ENCODE data around the gene ASPG. TPM values are rescaled to one million over a fixed set of nuclear protein-coding genes. Genes with fewer than 3 reads are reported as not detected.

Gene ASPG
- polyA plus RNA-seq, 1 donor (not counting 4 experiments of a cell fraction or from before 2014, with no cell fraction given), result 0.10 TPM

DNA sequence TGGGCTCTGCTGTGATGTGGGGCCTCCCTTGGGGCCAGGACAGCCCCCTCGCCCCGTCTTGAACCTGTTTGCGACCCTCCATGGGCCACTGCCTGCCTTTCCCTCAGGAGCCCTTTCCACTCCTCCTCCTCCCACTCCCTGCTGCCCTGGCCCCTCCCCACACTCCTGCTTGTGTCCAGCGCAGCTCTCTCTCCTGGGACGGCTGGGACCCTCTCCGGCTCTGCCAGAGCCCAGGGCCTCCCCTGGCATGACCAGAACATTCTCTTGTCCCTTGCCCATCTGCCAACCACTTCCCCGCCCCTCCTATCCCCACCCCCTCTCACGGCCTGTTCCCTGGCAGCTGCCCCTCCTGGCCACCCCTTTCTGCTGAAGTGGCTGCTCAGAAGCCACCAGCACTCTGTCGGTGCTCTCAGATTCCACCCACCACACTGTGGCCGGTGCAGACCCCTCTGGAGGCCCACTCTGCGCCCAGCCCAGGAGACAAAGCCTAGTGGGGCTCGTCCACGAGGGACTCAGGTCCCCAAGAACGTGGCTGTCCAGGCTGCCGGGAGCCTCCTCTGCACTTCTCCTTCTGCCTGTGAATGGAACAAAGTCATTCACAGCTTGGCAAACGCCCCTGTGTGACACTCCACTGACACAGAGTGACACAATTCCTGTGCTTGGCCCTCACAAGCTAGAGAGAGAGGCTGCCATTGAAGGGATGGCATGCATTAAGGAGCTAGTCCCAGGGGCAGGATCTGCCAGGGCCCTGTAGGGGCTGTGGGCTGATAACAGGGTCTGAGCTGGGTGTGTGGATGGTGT lies 1.4 kb downstream of the ASPG start:
- dilution Hi-C loops (cut with MboI; ENCODE audit: extremely low pct_ligation_motif_present, low sequenced_read_pairs), result no loop called here
- H3K27me3 ChIP-seq (ENCODE audit: control insufficient read depth, extremely low read depth, insufficient read depth, low read length), result peaks cover 17% of the 10 kb centered on the region
- no peak for FAIRE-seq

GRCh38 chr14:104087505-104087904 lies 2.0 kb downstream of the ASPG start:
- no peak for FAIRE-seq
- no peak overlapping the region for H3K4me2 ChIP-seq (ENCODE audit: control insufficient read depth, extremely low read depth, insufficient read depth, low read depth, low read length)
- DNase-seq (ENCODE audit: low read depth, low spot score), result no peak
- no peaks in the 10 kb centered on the region for H4K20me1 ChIP-seq (ENCODE audit: control insufficient read depth, extremely low read depth, insufficient read depth, low read length)
- no peaks in the 10 kb centered on the region for H3K79me2 ChIP-seq (ENCODE audit: control insufficient read depth, insufficient read depth, low read length)
- no peaks in the 10 kb centered on the region for H3K9me1 ChIP-seq (ENCODE audit: control insufficient read depth, extremely low read depth, insufficient read depth, low read length)
- H3K4me1 ChIP-seq (ENCODE audit: control insufficient read depth, extremely low read depth, insufficient read depth, low read length), result no peaks in the 10 kb centered on the region
- no peak for TF ChIP-seq EZH2 (IDR thresholded peaks at IDR 0.05; ENCODE audit: low read length)
- TF ChIP-seq CTCF (optimal IDR thresholded peaks at IDR 0.05 in 1 of 3, IDR thresholded peaks at IDR 0.05 in 1 of 3, conservative IDR thresholded peaks at IDR 0.05 in 1 of 3; ENCODE audit: extremely low read depth in 1 of 3, insufficient read depth in 2 of 3, low read length in 3 of 3), result no peak
- H3K9me3 ChIP-seq (ENCODE audit: control insufficient read depth, low read depth, low read length), result no peaks in the 10 kb centered on the region
- H3K27ac ChIP-seq (ENCODE audit: control insufficient read depth, insufficient read depth, low read length), result no peak overlapping the region
- no peak overlapping the region for H2AFZ ChIP-seq (ENCODE audit: control insufficient read depth, low read length)
- H3K36me3 ChIP-seq (ENCODE audit: control insufficient read depth in 2 of 2, extremely low read depth in 1 of 2, insufficient read depth in 2 of 2, low read length in 2 of 2), result no peaks in the 10 kb centered on the region
- no peak overlapping the region for H3K4me3 ChIP-seq (ENCODE audit: control insufficient read depth in 2 of 3, extremely low read depth in 1 of 3, insufficient read depth in 2 of 3, low read depth in 1 of 3, low read length in 3 of 3)
- H3K9ac ChIP-seq (ENCODE audit: control insufficient read depth, extremely low read depth, insufficient read depth, low read length), result no peak overlapping the region
- dilution Hi-C loops (cut with MboI; ENCODE audit: extremely low pct_ligation_motif_present, low sequenced_read_pairs), result no loop called here
- H3K27me3 ChIP-seq (ENCODE audit: control insufficient read depth, extremely low read depth, insufficient read depth, low read length), result peaks cover 17% of the 10 kb centered on the region

More for the DNA sequence above, 1.4 kb downstream of the ASPG start:
- Histone ChIP-seq H4K20me1 (ENCODE audit: control insufficient read depth, extremely low read depth, insufficient read depth, low read length) (no peaks in the 10 kb centered on the region), H3K4me2 (ENCODE audit: control insufficient read depth, extremely low read depth, insufficient read depth, low read depth, low read length) (no peak overlapping the region), H3K79me2 (ENCODE audit: control insufficient read depth, insufficient read depth, low read length) (no peaks in the 10 kb centered on the region), H3K4me3 (ENCODE audit: control insufficient read depth in 2 of 3, extremely low read depth in 1 of 3, insufficient read depth in 2 of 3, low read depth in 1 of 3, low read length in 3 of 3) (no peak overlapping the region), H3K9me1 (ENCODE audit: control insufficient read depth, extremely low read depth, insufficient read depth, low read length) (no peaks in the 10 kb centered on the region), H3K27ac (ENCODE audit: control insufficient read depth, insufficient read depth, low read length) (no peak overlapping the region), H3K9ac (ENCODE audit: control insufficient read depth, extremely low read depth, insufficient read depth, low read length) (no peak overlapping the region), H3K36me3 (ENCODE audit: control insufficient read depth in 2 of 2, extremely low read depth in 1 of 2, insufficient read depth in 2 of 2, low read length in 2 of 2) (no peaks in the 10 kb centered on the region), H2AFZ (ENCODE audit: control insufficient read depth, low read length) (no peak overlapping the region), H3K9me3 (ENCODE audit: control insufficient read depth, low read depth, low read length) (no peaks in the 10 kb centered on the region), H3K4me1 (ENCODE audit: control insufficient read depth, extremely low read depth, insufficient read depth, low read length) (no peaks in the 10 kb centered on the region)
- TF ChIP-seq EZH2 (IDR thresholded peaks at IDR 0.05; ENCODE audit: low read length), result no peak
- TF ChIP-seq CTCF (optimal IDR thresholded peaks at IDR 0.05 in 1 of 3, IDR thresholded peaks at IDR 0.05 in 1 of 3, conservative IDR thresholded peaks at IDR 0.05 in 1 of 3; ENCODE audit: extremely low read depth in 1 of 3, insufficient read depth in 2 of 3, low read length in 3 of 3), result no peak
- no peak for DNase-seq (ENCODE audit: low read depth, low spot score)

Data from keratinocyte (primary cell).